HS-27A (cell line): ENCODE results near the gene FAM131C.
A peak's percentile ranks its signal among the peaks of the same experiment; 100 is the strongest.

Source experiments
- DNase-seq: peaks from one replicate; pipeline ENCODE4 v3.0.0-alpha.2; 2012; ENCODE audit warnings: low read depth, missing footprints

Gene FAM131C

GRCh38 chr1:16101623-16102022, 28.2 kb upstream of the FAM131C start:
- no peak for DNase-seq

GRCh38 chr1:16099412-16099811, 26.0 kb upstream of the FAM131C start:
- no peak for DNase-seq

DNA sequence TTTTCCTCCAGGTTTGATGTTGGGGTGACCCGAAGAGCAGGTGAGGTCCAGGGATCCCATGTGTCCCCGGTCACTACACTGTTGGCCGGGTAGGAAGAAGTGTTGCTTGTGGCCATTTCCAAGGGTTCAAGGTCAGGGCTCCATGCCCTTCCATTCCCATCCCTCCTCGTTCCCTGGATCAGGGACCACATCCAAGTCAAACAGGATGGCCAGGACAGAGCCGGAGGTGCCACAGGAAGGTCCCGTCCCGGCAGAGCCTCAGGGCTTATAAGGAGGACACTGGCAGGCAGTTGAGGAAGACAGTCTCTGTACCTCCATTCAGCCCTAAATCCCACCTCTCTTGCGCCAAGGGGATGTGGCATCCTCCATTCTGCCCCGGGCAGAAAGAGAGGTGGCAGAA, 22.0 kb upstream of the FAM131C start:
- no peak for DNase-seq

- no peak for DNase-seq
These were observed 21.2 kb upstream of the FAM131C start for GRCh38 chr1:16094453-16095158.

DNA sequence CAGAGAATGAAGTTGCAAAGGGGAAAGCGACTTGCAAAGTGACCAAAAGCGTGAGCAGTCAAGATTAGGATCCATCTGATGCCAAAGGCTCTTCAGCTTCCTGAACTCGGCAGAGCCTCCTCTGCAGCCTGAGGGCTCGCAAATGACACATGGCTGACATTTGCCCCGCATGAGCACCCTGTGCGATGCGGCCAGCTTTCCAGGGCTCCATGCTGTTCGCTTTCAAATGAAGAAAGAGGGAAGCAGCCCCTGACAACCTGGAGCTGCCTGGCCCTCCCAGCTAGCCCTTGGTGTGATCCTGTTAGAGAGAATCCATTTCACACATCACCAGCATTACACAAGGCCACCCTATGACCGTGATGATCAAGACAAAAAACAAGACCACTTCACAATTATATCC, 20.2 kb upstream of the FAM131C start:
- DNase-seq: no peak

- DNase-seq: no peak
These were observed 19.6 kb upstream of the FAM131C start for GRCh38 chr1:16092923-16093511.

GRCh38 chr1:16092097-16092922, 18.9 kb upstream of the FAM131C start:
- no peak for DNase-seq

DNA sequence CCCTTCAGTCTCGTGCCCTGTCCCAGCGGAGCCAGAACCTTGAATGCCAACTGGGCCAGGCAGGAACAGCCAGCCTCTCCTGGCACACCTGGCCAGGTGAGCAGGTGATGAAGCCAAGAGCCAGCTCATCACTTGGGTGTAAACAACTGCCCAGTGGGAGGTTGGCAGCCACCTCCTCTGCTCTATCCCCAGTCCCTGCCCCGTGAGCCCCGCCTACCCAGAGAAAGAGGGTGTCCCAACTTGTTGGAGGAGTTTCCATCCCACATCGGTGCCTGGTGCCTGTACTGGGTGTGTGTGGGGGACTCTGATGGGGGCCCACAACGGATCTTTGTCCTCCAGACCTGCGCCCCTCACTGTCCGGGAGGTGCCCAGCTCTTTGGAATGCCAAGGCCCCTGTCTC, 17.8 kb upstream of the FAM131C start:
- no peak for DNase-seq

DNA sequence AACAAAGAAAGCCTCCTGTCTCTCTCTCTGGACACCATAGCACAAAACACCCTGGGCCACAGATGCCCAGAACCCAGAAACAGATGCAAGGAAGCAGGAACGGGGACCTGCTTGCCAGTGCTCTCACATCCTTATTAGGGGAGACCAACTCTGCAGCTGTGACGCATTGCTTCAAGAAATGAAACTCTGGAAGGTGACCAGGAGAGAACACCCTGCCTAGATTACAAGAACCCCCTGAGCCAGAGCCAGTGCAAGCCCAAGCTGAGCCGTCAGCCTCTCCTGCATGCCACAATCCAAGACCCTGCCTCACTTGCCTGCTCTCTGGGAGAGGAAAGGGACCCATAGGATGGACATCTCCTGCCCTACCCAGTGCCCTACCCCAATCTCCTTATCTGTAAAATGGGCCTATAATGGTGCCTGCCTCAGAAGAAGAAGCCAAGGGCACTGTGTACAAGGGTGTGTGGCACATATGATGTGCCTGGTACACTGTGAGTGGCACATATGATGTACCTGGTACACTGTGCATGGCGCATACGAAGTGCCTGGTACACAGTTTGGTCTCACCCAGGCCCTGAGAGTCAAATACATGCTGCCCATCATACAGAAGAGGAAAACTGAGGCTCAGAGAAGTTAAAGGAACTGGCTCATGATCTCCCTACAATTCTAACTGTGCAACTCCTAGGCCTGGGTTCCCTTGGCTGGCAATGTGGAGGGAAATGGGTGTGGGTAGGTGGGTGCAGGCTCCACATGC, 16.8 kb upstream of the FAM131C start:
- DNase-seq: no peak

GRCh38 chr1:16088996-16089395, 15.5 kb upstream of the FAM131C start:
- no peak for DNase-seq

GRCh38 chr1:16088351-16088911, 15.0 kb upstream of the FAM131C start:
- DNase-seq: no peak

- no peak for DNase-seq
These were observed 14.3 kb upstream of the FAM131C start for GRCh38 chr1:16087733-16088132.

GRCh38 chr1:16085522-16085921, 12.1 kb upstream of the FAM131C start:
- DNase-seq: no peak

GRCh38 chr1:16083486-16083885, 10.0 kb upstream of the FAM131C start:
- no peak for DNase-seq

GRCh38 chr1:16082283-16083038, 9.0 kb upstream of the FAM131C start:
- peak; percentile 45 for DNase-seq

DNA sequence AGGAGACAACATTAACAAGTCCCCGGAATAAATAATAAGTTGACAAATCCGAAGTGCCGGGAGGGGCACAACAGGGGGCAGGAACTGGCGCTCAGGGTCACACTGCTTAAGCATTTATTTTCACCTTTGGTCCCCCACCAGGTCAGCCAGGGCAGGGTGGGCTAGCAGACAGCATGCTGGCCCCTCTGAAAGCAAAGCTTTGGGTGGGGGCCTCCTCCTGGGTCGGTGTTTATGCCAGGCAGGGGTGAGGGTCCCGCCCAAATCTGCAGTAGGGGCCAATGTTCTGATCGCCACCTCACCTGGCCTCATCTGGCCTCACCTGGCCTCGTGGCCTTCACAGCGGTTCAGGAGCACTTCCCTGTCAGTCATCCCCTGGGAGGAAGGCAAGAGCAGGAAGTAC, 8.2 kb upstream of the FAM131C start:
- no peak for DNase-seq

GRCh38 chr1:16080422-16081150, 7.1 kb upstream of the FAM131C start:
- no peak for DNase-seq

GRCh38 chr1:16078925-16079656, 5.6 kb upstream of the FAM131C start:
- no peak for DNase-seq

GRCh38 chr1:16077406-16078245, 4.2 kb upstream of the FAM131C start:
- DNase-seq: no peak
